Mesendoderm (in vitro differentiated cells): ENCODE results near the gene B3GALNT2.

Experiments
- DNase-seq: peaks from one replicate; pipeline ENCODE4 v3.0.0; 2013
- H2AK5ac ChIP-seq: 2 replicates; pipeline ENCODE4 v1.6.1; 2013; ENCODE audit warnings: low read length, inconsistent platforms
- H2BK120ac ChIP-seq: 2 replicates; pipeline ENCODE4 v1.6.1; 2013; ENCODE audit warnings: low read depth, mild to moderate bottlenecking, low read length, moderate library complexity, mixed read lengths
- H2BK15ac ChIP-seq: replicated peaks from 2 replicates; pipeline ENCODE4 v1.6.1; 2013; ENCODE audit warnings: low read depth, mild to moderate bottlenecking, moderate library complexity
- H2BK5ac ChIP-seq: 2 replicates; pipeline ENCODE4 v1.6.1; 2013; ENCODE audit warnings: low read length, inconsistent platforms
- H3K18ac ChIP-seq: 2 replicates; pipeline ENCODE4 v1.6.1; 2013; ENCODE audit warnings: mild to moderate bottlenecking, low read length, mixed read lengths
- H3K23ac ChIP-seq: one replicate; pipeline ENCODE4 v1.6.1; 2013; ENCODE audit warnings: low read length
- H3K27ac ChIP-seq: 2 replicates; pipeline ENCODE4 v1.5.1; 2013; ENCODE audit warnings: low read depth, mild to moderate bottlenecking, inconsistent platforms, low read length, moderate library complexity
- H3K27me3 ChIP-seq: 2 replicates; pipeline ENCODE4 v1.6.1; 2013; ENCODE audit warnings: low read length, control low read depth, mild to moderate bottlenecking, inconsistent platforms; ENCODE audit not compliant: insufficient read depth, poor library complexity
- H3K36me3 ChIP-seq: 2 replicates; pipeline ENCODE4 v1.6.1; 2013; ENCODE audit warnings: low read length, inconsistent platforms; ENCODE audit not compliant: control insufficient read depth, insufficient read depth
- H3K4ac ChIP-seq: one replicate; pipeline ENCODE4 v1.6.1; 2013; ENCODE audit warnings: low read depth, mild to moderate bottlenecking, low read length, moderate library complexity
- H3K4me1 ChIP-seq: 2 replicates; pipeline ENCODE4 v1.6.1; 2013; ENCODE audit warnings: low read depth, low read length, inconsistent platforms; ENCODE audit not compliant: control insufficient read depth
- H3K4me2 ChIP-seq: 2 replicates; pipeline ENCODE4 v1.6.1; 2013; ENCODE audit warnings: low read length
- H3K4me3 ChIP-seq: 2 replicates; pipeline ENCODE4 v1.5.1; 2013; ENCODE audit warnings: mild to moderate bottlenecking, low read length
- H3K56ac ChIP-seq: one replicate; pipeline ENCODE4 v1.6.1; 2013; ENCODE audit warnings: low read length
- H3K79me1 ChIP-seq: 2 replicates; pipeline ENCODE4 v1.6.1; 2013; ENCODE audit warnings: low read length, inconsistent platforms
- H3K79me2 ChIP-seq: 2 replicates; pipeline ENCODE4 v1.6.1; 2013; ENCODE audit warnings: mild to moderate bottlenecking, low read length; ENCODE audit not compliant: control insufficient read depth, insufficient read depth
- H3K9ac ChIP-seq: 2 replicates; pipeline ENCODE4 v1.6.1; 2013; ENCODE audit warnings: low read length, inconsistent platforms
- H4K5ac ChIP-seq: one replicate; pipeline ENCODE4 v1.6.1; 2013; ENCODE audit warnings: low read length
- H4K8ac ChIP-seq: one replicate; pipeline ENCODE4 v1.6.1; 2013; ENCODE audit warnings: low read depth, mild to moderate bottlenecking, control low read depth, low read length, moderate library complexity
- WGBS: extraction: QIAGEN DNeasy Blood & Tissue Kit; methylation state at CpG from one replicate; pipeline ENCODE4 v1.1.7; 2013; ENCODE audit warnings: low lambda C conversion rate, missing lambda C conversion rate; ENCODE audit not compliant: insufficient coverage; ENCODE audit errors: extremely low coverage; 5-methylcytosine and 5-hydroxymethylcytosine counted together

B3GALNT2 gene

GRCh38 chr1:235455823-235456222 is 48.4 kb downstream of the B3GALNT2 start:
- Histone ChIP-seq H3K18ac (no peak overlapping the region), H4K8ac (no peak overlapping the region), H4K5ac (no peak overlapping the region), H3K36me3 (peaks cover 2% of the 10 kb centered on the region), H3K79me2 (no peaks in the 10 kb centered on the region), H3K56ac (no peak overlapping the region), H3K9ac (no peak overlapping the region), H2AK5ac (no peak overlapping the region), H2BK15ac (no peak overlapping the region), H3K4me2 (no peak overlapping the region), H3K4me3 (no peak overlapping the region), H3K79me1 (no peaks in the 10 kb centered on the region), H3K4me1 (no peaks in the 10 kb centered on the region), H3K27me3 (no peaks in the 10 kb centered on the region), H2BK120ac (no peak overlapping the region), H2BK5ac (no peak overlapping the region), H3K4ac (no peak overlapping the region), H3K27ac (no peak overlapping the region), H3K23ac (no peak overlapping the region)
- no peak for DNase-seq
- WGBS = no CpG with 5 or more reads among the region's 4 CpGs

GRCh38 chr1:235455097-235455496 is 49.2 kb downstream of the B3GALNT2 start:
- H2BK5ac ChIP-seq = no peak overlapping the region
- WGBS = no CpG with 5 or more reads among the region's 2 CpGs
- H3K56ac ChIP-seq = no peak overlapping the region
- H3K27me3 ChIP-seq = no peaks in the 10 kb centered on the region
- no peak overlapping the region for H2BK120ac ChIP-seq
- DNase-seq = no peak
- no peaks in the 10 kb centered on the region for H3K4me1 ChIP-seq
- H4K5ac ChIP-seq = no peak overlapping the region
- no peak overlapping the region for H3K27ac ChIP-seq
- H4K8ac ChIP-seq = no peak overlapping the region
- H3K9ac ChIP-seq = no peak overlapping the region
- no peak overlapping the region for H3K4me2 ChIP-seq
- H3K79me1 ChIP-seq = no peaks in the 10 kb centered on the region
- no peak overlapping the region for H2AK5ac ChIP-seq
- no peak overlapping the region for H2BK15ac ChIP-seq
- H3K4me3 ChIP-seq = no peak overlapping the region
- H3K4ac ChIP-seq = no peak overlapping the region
- no peak overlapping the region for H3K18ac ChIP-seq
- H3K79me2 ChIP-seq = no peaks in the 10 kb centered on the region
- H3K36me3 ChIP-seq = peaks cover 2% of the 10 kb centered on the region
- H3K23ac ChIP-seq = no peak overlapping the region

GRCh38 chr1:235454021-235454420 is 50.2 kb downstream of the B3GALNT2 start:
- Histone ChIP-seq H3K79me1 (no peaks in the 10 kb centered on the region), H3K79me2 (no peaks in the 10 kb centered on the region), H3K4ac (no peak overlapping the region), H4K5ac (no peak overlapping the region), H3K23ac (no peak overlapping the region), H3K4me2 (no peak overlapping the region), H3K9ac (no peak overlapping the region), H3K4me3 (no peak overlapping the region), H4K8ac (no peak overlapping the region), H3K27ac (no peak overlapping the region), H2BK120ac (no peak overlapping the region), H3K18ac (no peak overlapping the region), H3K56ac (no peak overlapping the region), H3K36me3 (peaks cover 3% of the 10 kb centered on the region), H2BK15ac (no peak overlapping the region), H2AK5ac (no peak overlapping the region), H2BK5ac (no peak overlapping the region), H3K27me3 (no peaks in the 10 kb centered on the region), H3K4me1 (no peaks in the 10 kb centered on the region)
- WGBS = no CpG with 5 or more reads among the region's 8 CpGs
- DNase-seq = no peak

- Histone ChIP-seq H4K8ac (no peak overlapping the region), H3K79me2 (no peaks in the 10 kb centered on the region), H3K4me1 (no peaks in the 10 kb centered on the region), H3K23ac (no peak overlapping the region), H3K4ac (no peak overlapping the region), H3K4me3 (no peak overlapping the region), H3K9ac (no peak overlapping the region), H2AK5ac (no peak overlapping the region), H4K5ac (no peak overlapping the region), H3K18ac (no peak overlapping the region), H3K56ac (no peak overlapping the region), H2BK5ac (no peak overlapping the region), H3K27me3 (no peaks in the 10 kb centered on the region), H3K36me3 (peaks cover 3% of the 10 kb centered on the region), H3K4me2 (no peak overlapping the region), H2BK15ac (no peak overlapping the region), H2BK120ac (no peak overlapping the region), H3K79me1 (no peaks in the 10 kb centered on the region), H3K27ac (no peak overlapping the region)
- no CpG with 5 or more reads among the region's 2 CpGs for WGBS
- peak; percentile 40 for DNase-seq
Measured at GRCh38 chr1:235450886-235451483, 53.3 kb downstream of the B3GALNT2 start.

GRCh38 chr1:235450433-235450832 is 53.8 kb downstream of the B3GALNT2 start:
- H3K9ac ChIP-seq = no peak overlapping the region
- H3K27me3 ChIP-seq = no peaks in the 10 kb centered on the region
- WGBS = no CpG with 5 or more reads among the region's 5 CpGs
- H3K4me2 ChIP-seq = no peak overlapping the region
- H3K4ac ChIP-seq = no peak overlapping the region
- no peak overlapping the region for H2BK120ac ChIP-seq
- H2AK5ac ChIP-seq = no peak overlapping the region
- no peak overlapping the region for H2BK5ac ChIP-seq
- no peak overlapping the region for H3K56ac ChIP-seq
- H3K79me2 ChIP-seq = no peaks in the 10 kb centered on the region
- H4K5ac ChIP-seq = no peak overlapping the region
- no peak overlapping the region for H3K4me3 ChIP-seq
- no peaks in the 10 kb centered on the region for H3K79me1 ChIP-seq
- DNase-seq = no peak
- no peak overlapping the region for H4K8ac ChIP-seq
- no peak overlapping the region for H3K18ac ChIP-seq
- H3K36me3 ChIP-seq = peaks cover 3% of the 10 kb centered on the region
- H2BK15ac ChIP-seq = no peak overlapping the region
- no peak overlapping the region for H3K23ac ChIP-seq
- H3K27ac ChIP-seq = no peak overlapping the region
- no peaks in the 10 kb centered on the region for H3K4me1 ChIP-seq

GRCh38 chr1:235448616-235449015 is 55.6 kb downstream of the B3GALNT2 start:
- no peak overlapping the region for H3K27ac ChIP-seq
- H3K23ac ChIP-seq = no peak overlapping the region
- H3K27me3 ChIP-seq = no peaks in the 10 kb centered on the region
- H3K79me1 ChIP-seq = no peaks in the 10 kb centered on the region
- no peak overlapping the region for H3K9ac ChIP-seq
- H2BK5ac ChIP-seq = no peak overlapping the region
- H2AK5ac ChIP-seq = no peak overlapping the region
- H2BK120ac ChIP-seq = no peak overlapping the region
- WGBS = no CpG with 5 or more reads among the region's 7 CpGs
- H3K4me3 ChIP-seq = no peak overlapping the region
- H3K18ac ChIP-seq = no peak overlapping the region
- H3K4me1 ChIP-seq = no peaks in the 10 kb centered on the region
- no peak overlapping the region for H4K5ac ChIP-seq
- H3K4me2 ChIP-seq = no peak overlapping the region
- DNase-seq = no peak
- H3K56ac ChIP-seq = no peak overlapping the region
- H3K79me2 ChIP-seq = no peaks in the 10 kb centered on the region
- H3K4ac ChIP-seq = no peak overlapping the region
- no peak overlapping the region for H2BK15ac ChIP-seq
- H3K36me3 ChIP-seq = peaks cover 5% of the 10 kb centered on the region
- H4K8ac ChIP-seq = no peak overlapping the region
